ENCODE data around the gene WDSUB1.

Gene WDSUB1

GRCh38 chr2:159225025-159226016 is 61.2 kb downstream of the WDSUB1 start:
- TF ChIP-seq CTCF (IDR thresholded peaks at IDR 0.05; ENCODE audit: borderline replicate concordance, insufficient read depth, low read depth, low read length) = no peak
- H3K4me3 ChIP-seq (ENCODE audit: low read depth, low read length) = no peak overlapping the region

DNA sequence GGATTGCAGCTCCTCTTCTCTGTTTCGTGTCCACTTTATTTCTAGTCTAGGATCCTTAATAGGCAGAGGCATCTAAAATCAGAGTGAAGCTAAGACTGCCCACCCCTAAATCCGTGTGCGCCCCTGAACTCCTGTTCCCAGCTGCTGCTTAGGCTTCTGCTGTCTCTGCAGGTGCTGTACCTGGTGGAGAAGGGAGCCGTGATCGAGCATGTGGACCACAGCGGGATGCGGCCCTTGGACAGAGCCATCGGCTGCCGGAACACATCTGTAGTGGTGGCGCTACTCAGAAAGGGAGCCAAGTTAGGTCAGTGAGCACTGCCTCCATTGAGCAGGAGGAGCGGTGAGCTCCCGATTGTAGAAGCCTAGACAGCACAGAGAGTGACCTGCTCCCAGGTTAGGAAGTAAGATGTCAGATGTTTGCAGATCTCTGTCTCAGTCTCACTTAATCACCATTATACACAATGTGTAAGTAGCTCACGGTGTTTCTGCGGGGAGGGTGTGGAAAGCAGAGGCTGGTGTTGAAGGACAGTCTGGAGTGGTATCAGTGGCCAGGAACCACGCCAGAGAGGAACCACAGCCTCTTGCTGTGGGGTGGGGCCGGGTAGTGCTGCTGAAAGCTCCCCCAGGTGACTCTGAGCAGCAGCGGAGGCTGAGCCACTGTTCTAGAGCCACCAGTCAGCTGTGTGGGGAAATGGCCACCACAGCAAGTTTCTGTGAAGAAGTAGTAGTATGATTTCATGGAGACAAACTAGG is 62.3 kb downstream of the WDSUB1 start:
- H3K4me3 ChIP-seq (ENCODE audit: low read depth, low read length) = no peak overlapping the region
- TF ChIP-seq CTCF (IDR thresholded peaks at IDR 0.05; ENCODE audit: borderline replicate concordance, insufficient read depth, low read depth, low read length) = no peak

DNA sequence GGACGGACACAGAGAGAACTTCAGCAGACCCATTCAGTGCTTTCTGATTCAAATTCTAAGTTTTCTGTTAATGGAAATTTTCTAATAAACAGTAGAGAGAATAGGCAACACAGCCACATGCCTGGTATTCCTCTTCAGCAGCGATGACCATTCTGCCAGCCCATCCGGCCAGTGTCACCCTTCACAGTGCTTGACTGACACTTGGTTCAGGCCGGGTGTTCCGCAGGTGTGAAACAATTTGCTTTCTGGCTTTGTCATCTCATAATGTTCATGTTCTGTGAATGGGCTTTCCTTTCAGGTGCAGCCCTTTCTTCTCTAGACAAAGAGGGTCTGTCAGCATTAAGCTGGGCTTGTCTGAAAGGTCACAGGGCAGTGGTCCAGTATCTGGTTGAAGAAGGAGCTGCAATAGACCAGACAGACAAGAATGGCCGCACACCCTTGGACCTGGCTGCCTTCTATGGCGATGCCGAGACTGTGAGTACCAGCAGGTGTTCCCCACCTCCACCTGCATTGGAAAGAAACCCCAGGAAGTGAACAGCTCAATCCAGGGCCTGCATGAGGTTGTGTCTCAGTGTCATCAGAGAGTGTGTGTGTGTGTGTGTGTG is 67.0 kb downstream of the WDSUB1 start:
- TF ChIP-seq CTCF (IDR thresholded peaks at IDR 0.05; ENCODE audit: borderline replicate concordance, insufficient read depth, low read depth, low read length) = no peak
- H3K4me3 ChIP-seq (ENCODE audit: low read depth, low read length) = no peak overlapping the region

GRCh38 chr2:159218389-159218788 is 68.1 kb downstream of the WDSUB1 start:
- no peak for TF ChIP-seq CTCF (IDR thresholded peaks at IDR 0.05; ENCODE audit: borderline replicate concordance, insufficient read depth, low read depth, low read length)
- no peak overlapping the region for H3K4me3 ChIP-seq (ENCODE audit: low read depth, low read length)

GRCh38 chr2:159217676-159218075 is 68.8 kb downstream of the WDSUB1 start:
- TF ChIP-seq CTCF (IDR thresholded peaks at IDR 0.05; ENCODE audit: borderline replicate concordance, insufficient read depth, low read depth, low read length) = no peak
- H3K4me3 ChIP-seq (ENCODE audit: low read depth, low read length) = no peak overlapping the region

- no peak overlapping the region for H3K4me3 ChIP-seq (ENCODE audit: low read depth, low read length)
- TF ChIP-seq CTCF (IDR thresholded peaks at IDR 0.05; ENCODE audit: borderline replicate concordance, insufficient read depth, low read depth, low read length) = no peak
These were observed 71.4 kb downstream of the WDSUB1 start for GRCh38 chr2:159215116-159215515.

All from GM12875 (cell line).